ENCODE measurements around the gene RGS3.

RGS3 gene

GRCh38 chr9:113537229-113537810 lies 73.8 kb downstream of the RGS3 start:
- DNase-seq (ENCODE audit: low read depth): no peak
- no peak overlapping the region for H3K4me3 ChIP-seq (ENCODE audit: low read depth, low read length)
- TF ChIP-seq CTCF (conservative IDR thresholded peaks at IDR 0.05; ENCODE audit: low read depth, low read length): no peak

GRCh38 chr9:113538131-113538530 lies 74.6 kb downstream of the RGS3 start:
- no peak for DNase-seq (ENCODE audit: low read depth)
- TF ChIP-seq CTCF (conservative IDR thresholded peaks at IDR 0.05; ENCODE audit: low read depth, low read length): no peak
- no peak overlapping the region for H3K4me3 ChIP-seq (ENCODE audit: low read depth, low read length)

- DNase-seq (ENCODE audit: low read depth): no peak
- no peak overlapping the region for H3K4me3 ChIP-seq (ENCODE audit: low read depth, low read length)
- TF ChIP-seq CTCF (conservative IDR thresholded peaks at IDR 0.05; ENCODE audit: low read depth, low read length): no peak
These were observed 75.3 kb downstream of the RGS3 start for GRCh38 chr9:113538701-113539430.

- H3K4me3 ChIP-seq (ENCODE audit: low read depth, low read length): no peak overlapping the region
- no peak for TF ChIP-seq CTCF (conservative IDR thresholded peaks at IDR 0.05; ENCODE audit: low read depth, low read length)
- DNase-seq (ENCODE audit: low read depth): no peak
These were observed 76.9 kb downstream of the RGS3 start for GRCh38 chr9:113540466-113540865.

- no peak overlapping the region for H3K4me3 ChIP-seq (ENCODE audit: low read depth, low read length)
- DNase-seq (ENCODE audit: low read depth): peak; percentile 88
- no peak for TF ChIP-seq CTCF (conservative IDR thresholded peaks at IDR 0.05; ENCODE audit: low read depth, low read length)
These were observed 77.7 kb downstream of the RGS3 start for GRCh38 chr9:113541019-113541900.

GRCh38 chr9:113542006-113542405 lies 78.5 kb downstream of the RGS3 start:
- TF ChIP-seq CTCF (conservative IDR thresholded peaks at IDR 0.05; ENCODE audit: low read depth, low read length): no peak
- no peak for DNase-seq (ENCODE audit: low read depth)
- H3K4me3 ChIP-seq (ENCODE audit: low read depth, low read length): no peak overlapping the region

All from choroid plexus epithelial cell (primary cell).